K562 (cell line): Measurements from ENCODE around the gene CXCL14.

Experiments used
- AFF4 ChIP-seq: sonication (generic); formaldehyde crosslinking; IDR thresholded peaks from 2 replicates; pipeline ENCODE4 v1.8.0; 2023; ENCODE audit warnings: mild to moderate bottlenecking, missing genetic modification reagents
- ARID2 ChIP-seq: fragments of 450-650 bp; IDR thresholded peaks from 2 replicates; pipeline ENCODE4 v1.6.1; 2017; ENCODE audit warnings: antibody characterized with exemption, mild to moderate bottlenecking
- CTCF ChIP-seq, 3 experiments: IDR thresholded peaks in 2 of 3; conservative IDR thresholded peaks in 1 of 3; 2 replicates each; pipeline ENCODE4 v1.5.1; 2011 to 2012; ENCODE audit warnings: low read length in 3 of 3, mild to moderate bottlenecking in 3 of 3, control low read depth in 2 of 3, improper control_type of control experiment in 1 of 3, inconsistent platforms in 1 of 3, low read depth in 1 of 3, mixed read lengths in 1 of 3, moderate library complexity in 1 of 3; ENCODE audit not compliant: insufficient read depth in 2 of 3
- HNRNPL ChIP-seq: fragments of 200-400 bp; formaldehyde crosslinking; IDR thresholded peaks from 2 replicates; pipeline ENCODE4 v1.6.1; 2017; ENCODE audit warnings: low read depth, mild to moderate bottlenecking, low read length
- JUNB ChIP-seq: fragments of 450-650 bp; formaldehyde crosslinking; conservative IDR thresholded peaks from 2 replicates; pipeline ENCODE4 v1.4.0; 2020; ENCODE audit warnings: mild to moderate bottlenecking
- MEF2A ChIP-seq: IDR thresholded peaks from 2 replicates; pipeline ENCODE4 v1.6.1; 2011; ENCODE audit warnings: low read depth, mild to moderate bottlenecking, low read length, moderate library complexity; ENCODE audit not compliant: control insufficient read depth
- MEIS2 ChIP-seq: fragments of 450-650 bp; IDR thresholded peaks from 2 replicates; pipeline ENCODE4 v1.6.1; 2014; ENCODE audit warnings: mild to moderate bottlenecking; ENCODE audit not compliant: partially characterized antibody
- MITF ChIP-seq: IDR thresholded peaks from 2 replicates; pipeline ENCODE4 v1.6.1; 2014; ENCODE audit warnings: antibody characterized with exemption
- MYBL2 ChIP-seq, 2 experiments: fragments of 450-650 bp in 1 of 2; sonication (generic) in 1 of 2; formaldehyde crosslinking in 1 of 2; IDR thresholded peaks; 2 replicates each; pipeline versions ENCODE4 v1.6.1 to v1.8.1; 2017 to 2022; ENCODE audit warnings: borderline replicate concordance in 1 of 2, inconsistent platforms in 1 of 2, low read depth in 1 of 2, mild to moderate bottlenecking in 1 of 2, missing genetic modification reagents in 1 of 2, moderate library complexity in 1 of 2
- NFE2 ChIP-seq: IDR thresholded peaks from 2 replicates; pipeline ENCODE4 v1.6.1; 2014; ENCODE audit warnings: antibody characterized with exemption, low read depth
- ZNF24 ChIP-seq: fragments of 450-650 bp; IDR thresholded peaks from 2 replicates; pipeline ENCODE4 v1.6.1; 2016
- ZNF354B ChIP-seq: fragments of 250-450 bp; sonication (Bioruptor Pico); IDR thresholded peaks from 2 replicates; pipeline ENCODE4 v1.4.0; 2020

- TF ChIP-seq HNRNPL = no peak
- TF ChIP-seq MEF2A = no peak
- no peak for TF ChIP-seq AFF4 (CRISPR knock-in tag)
- no peak for TF ChIP-seq ZNF354B (CRISPR knock-in tag)
- no peak for TF ChIP-seq ZNF24
- no peak for TF ChIP-seq MYBL2 (IDR thresholded peaks at IDR 0.05; ENCODE audit: low read depth)
- TF ChIP-seq MYBL2 (CRISPR knock-in tag; IDR thresholded peaks at IDR 0.05; ENCODE audit: borderline replicate concordance) = no peak
- TF ChIP-seq JUNB (CRISPR knock-in tag) = no peak
- TF ChIP-seq MEIS2 = no peak
- no peak for TF ChIP-seq MITF
- TF ChIP-seq CTCF (IDR thresholded peaks at IDR 0.05 in 2 of 3, conservative IDR thresholded peaks at IDR 0.05 in 1 of 3; ENCODE audit: insufficient read depth in 2 of 3, low read depth in 1 of 3, low read length in 3 of 3) = no peak
- no peak for TF ChIP-seq ARID2
- TF ChIP-seq NFE2 = no peak
Measured at GRCh38 chr5:135596788-135597187, 18.0 kb upstream of the CXCL14 start.
